Neural progenitor cell (in vitro differentiated cells): ENCODE measurements around the gene KCNK10. TPM values are rescaled to one million over a fixed set of nuclear protein-coding genes. Genes with fewer than 3 reads are reported as not detected.

Experiments
- DNase-seq: peaks from one replicate; pipeline ENCODE4 v3.0.0-alpha.2; 2016; ENCODE audit warnings: low spot score
- H2AFZ ChIP-seq: fragments of 200-600 bp; sonication (generic); replicated peaks from 2 replicates; pipeline ENCODE4 v1.6.1; 2016; ENCODE audit warnings: antibody characterized with exemption
- H3F3A ChIP-seq: fragments of 200-600 bp; sonication (generic); 2 replicates; pipeline ENCODE4 v1.6.1; 2016; ENCODE audit warnings: antibody characterized with exemption, low read depth
- H3K27ac ChIP-seq: fragments of 200-600 bp; sonication (generic); 2 replicates; pipeline ENCODE4 v1.5.1; 2016; ENCODE audit warnings: mild to moderate bottlenecking
- H3K27me3 ChIP-seq: fragments of 200-600 bp; sonication (generic); 2 replicates; pipeline ENCODE4 v1.6.1; 2016; ENCODE audit warnings: mild to moderate bottlenecking, moderate library complexity
- H3K36me3 ChIP-seq: fragments of 200-600 bp; sonication (generic); 2 replicates; pipeline ENCODE4 v1.5.1; 2016
- H3K4me1 ChIP-seq: fragments of 200-600 bp; sonication (generic); 2 replicates; pipeline ENCODE4 v1.6.1; 2016; ENCODE audit warnings: mixed run types
- H3K4me2 ChIP-seq: fragments of 200-600 bp; sonication (generic); 2 replicates; pipeline ENCODE4 v1.6.1; 2016
- H3K4me3 ChIP-seq: fragments of 200-600 bp; sonication (generic); 2 replicates; pipeline ENCODE4 v1.5.1; 2016
- H3K79me2 ChIP-seq: fragments of 200-600 bp; sonication (generic); 2 replicates; pipeline ENCODE4 v1.6.1; 2016; ENCODE audit warnings: low read depth
- H3K9ac ChIP-seq: fragments of 200-600 bp; sonication (generic); 2 replicates; pipeline ENCODE4 v1.6.1; 2016
- H3K9me3 ChIP-seq: fragments of 200-600 bp; sonication (generic); 2 replicates; pipeline ENCODE4 v1.5.1; 2016; ENCODE audit warnings: low read depth
- H4K20me1 ChIP-seq: fragments of 200-600 bp; sonication (generic); 2 replicates; pipeline ENCODE4 v1.6.1; 2016; ENCODE audit warnings: low read depth
- H3K27ac Mint-ChIP-seq: 3 replicates; pipeline ENCODE4 v1.8.0; 2021; ENCODE audit warnings: mixed read lengths
- H3K27me3 Mint-ChIP-seq: 2 replicates; pipeline ENCODE4 v1.8.0; 2022; ENCODE audit warnings: low read depth, mild to moderate bottlenecking, inconsistent platforms, moderate library complexity, mixed read lengths; ENCODE audit not compliant: insufficient read depth
- H3K36me3 Mint-ChIP-seq: 3 replicates; pipeline ENCODE4 v1.8.0; 2021; ENCODE audit warnings: mixed read lengths
- H3K4me1 Mint-ChIP-seq: 3 replicates; pipeline ENCODE4 v1.8.0; 2021; ENCODE audit warnings: mixed read lengths
- H3K4me3 Mint-ChIP-seq: 3 replicates; pipeline ENCODE4 v1.8.0; 2021; ENCODE audit warnings: mild to moderate bottlenecking, moderate library complexity, mixed read lengths
- H3K9me3 Mint-ChIP-seq: 3 replicates; pipeline ENCODE4 v1.8.0; 2020; ENCODE audit warnings: mixed read lengths
- EZH2 ChIP-seq: fragments of 200-600 bp; sonication (generic); IDR thresholded peaks from 2 replicates; pipeline ENCODE4 v1.6.1; 2017; ENCODE audit warnings: antibody characterized with exemption, mild to moderate bottlenecking, moderate library complexity
- EZH2phosphoT487 ChIP-seq: fragments of 200-600 bp; sonication (generic); IDR thresholded peaks from 2 replicates; pipeline ENCODE4 v1.6.1; 2017; ENCODE audit warnings: antibody characterized with exemption
- total RNA-seq: library from RNA; depleted of rRNA; stranded (reverse); fragments of >200 nt; gene quantifications from 2 replicates; pipeline ENCODE4 v1.2.3, GENCODE V29; 2015; ENCODE audit warnings: low replicate concordance
- TF ChIP-seq, protein P1 (sequence below): fragments of 200-600 bp; sonication (generic); IDR thresholded peaks from 2 replicates; pipeline ENCODE4 v1.5.1; 2017; ENCODE audit warnings: antibody characterized with exemption, mild to moderate bottlenecking

KCNK10 gene
- total RNA-seq, 1 donor from 2014 or later = 6.9 TPM

DNA sequence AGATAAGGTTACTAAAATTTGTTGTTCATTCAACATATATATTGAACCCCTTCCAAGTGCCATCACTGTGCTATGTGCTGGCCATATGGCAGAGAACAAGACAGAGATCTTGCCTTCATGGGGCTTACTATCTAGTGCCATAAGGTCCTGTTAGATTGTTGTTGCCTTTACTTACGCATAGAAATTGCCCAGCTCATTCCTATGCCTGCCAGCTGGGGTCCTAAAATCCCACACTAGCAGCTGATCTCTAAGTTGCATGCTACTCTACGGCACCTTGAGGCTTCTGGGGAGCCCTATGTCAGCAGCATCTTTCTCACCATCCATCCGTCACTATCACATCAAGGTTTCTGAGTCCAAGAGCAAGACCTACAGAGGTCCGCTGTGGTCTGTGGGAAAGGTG, 1.4 kb upstream of the KCNK10 start:
- H2AFZ ChIP-seq = no peak overlapping the region
- no peak for DNase-seq
- Mint-ChIP-seq H3K36me3 (peaks cover 2% of the 10 kb centered on the region), H3K9me3 (peaks cover 10% of the 10 kb centered on the region), H3K4me1 (peaks cover 29% of the 10 kb centered on the region), H3K27ac (peak overlapping the region; percentile 89), H3K27me3 (peaks cover 26% of the 10 kb centered on the region), H3K4me3 (peak overlapping the region; percentile 94)
- H3F3A ChIP-seq = peaks cover 19% of the 10 kb centered on the region
- peak overlapping the region; percentile 99 for H3K4me2 ChIP-seq
- H3K36me3 ChIP-seq = no peaks in the 10 kb centered on the region
- H3K9me3 ChIP-seq = no peaks in the 10 kb centered on the region
- H3K27me3 ChIP-seq = peaks cover 98% of the 10 kb centered on the region
- no peak overlapping the region for H3K27ac ChIP-seq
- peaks cover 5% of the 10 kb centered on the region for H3K79me2 ChIP-seq
- no peak overlapping the region for H3K9ac ChIP-seq
- peaks cover 39% of the 10 kb centered on the region for H3K4me1 ChIP-seq
- H4K20me1 ChIP-seq = no peaks in the 10 kb centered on the region
- peak overlapping the region; percentile 88 for H3K4me3 ChIP-seq
- TF ChIP-seq, protein P1, sequence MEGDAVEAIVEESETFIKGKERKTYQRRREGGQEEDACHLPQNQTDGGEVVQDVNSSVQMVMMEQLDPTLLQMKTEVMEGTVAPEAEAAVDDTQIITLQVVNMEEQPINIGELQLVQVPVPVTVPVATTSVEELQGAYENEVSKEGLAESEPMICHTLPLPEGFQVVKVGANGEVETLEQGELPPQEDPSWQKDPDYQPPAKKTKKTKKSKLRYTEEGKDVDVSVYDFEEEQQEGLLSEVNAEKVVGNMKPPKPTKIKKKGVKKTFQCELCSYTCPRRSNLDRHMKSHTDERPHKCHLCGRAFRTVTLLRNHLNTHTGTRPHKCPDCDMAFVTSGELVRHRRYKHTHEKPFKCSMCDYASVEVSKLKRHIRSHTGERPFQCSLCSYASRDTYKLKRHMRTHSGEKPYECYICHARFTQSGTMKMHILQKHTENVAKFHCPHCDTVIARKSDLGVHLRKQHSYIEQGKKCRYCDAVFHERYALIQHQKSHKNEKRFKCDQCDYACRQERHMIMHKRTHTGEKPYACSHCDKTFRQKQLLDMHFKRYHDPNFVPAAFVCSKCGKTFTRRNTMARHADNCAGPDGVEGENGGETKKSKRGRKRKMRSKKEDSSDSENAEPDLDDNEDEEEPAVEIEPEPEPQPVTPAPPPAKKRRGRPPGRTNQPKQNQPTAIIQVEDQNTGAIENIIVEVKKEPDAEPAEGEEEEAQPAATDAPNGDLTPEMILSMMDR = no peak
- no peak for TF ChIP-seq EZH2phosphoT487

DNA sequence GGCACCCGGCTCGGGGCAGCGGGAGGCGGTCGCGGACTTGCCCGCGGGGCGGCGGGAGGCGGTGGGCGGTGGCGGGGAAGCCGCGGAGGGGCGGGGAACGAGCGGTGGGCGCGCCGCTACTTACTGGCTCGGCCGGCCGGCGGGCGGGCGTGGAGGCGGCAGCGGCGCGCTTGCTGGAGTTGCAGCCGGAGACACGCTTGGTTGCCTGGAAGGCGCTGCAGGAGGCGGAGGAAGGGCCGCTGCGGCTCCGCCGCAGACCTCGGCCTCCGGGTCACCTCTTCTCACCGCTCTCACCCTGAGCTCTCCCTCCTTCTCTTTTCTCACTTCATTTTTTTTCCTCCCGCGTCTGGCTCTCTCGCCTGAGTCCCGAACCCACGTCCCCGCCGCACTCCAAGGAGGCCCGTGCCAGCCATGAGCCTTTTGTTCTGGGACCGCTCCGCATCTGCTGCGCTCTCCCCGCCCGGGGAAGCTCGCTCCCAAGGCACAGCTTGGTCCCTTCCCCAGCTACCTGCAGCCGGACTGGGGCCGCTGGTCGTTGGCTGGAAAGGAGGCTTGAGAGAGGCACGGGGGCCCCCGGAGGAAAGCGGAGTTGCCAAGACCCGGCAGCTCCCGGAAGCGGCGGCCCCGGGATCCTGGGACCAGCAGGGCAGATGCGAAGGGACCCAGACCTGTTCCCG, 592 bp upstream of the KCNK10 start:
- Histone ChIP-seq H3K9ac (peak overlapping the region; percentile 50), H3F3A (peaks cover 19% of the 10 kb centered on the region), H4K20me1 (no peaks in the 10 kb centered on the region), H3K9me3 (no peaks in the 10 kb centered on the region), H3K36me3 (no peaks in the 10 kb centered on the region), H3K27ac (no peak overlapping the region), H2AFZ (peak overlapping the region; percentile 96), H3K27me3 (peaks cover 98% of the 10 kb centered on the region), H3K4me3 (peak overlapping the region; percentile 88), H3K4me2 (peak overlapping the region; percentile 99), H3K79me2 (peaks cover 5% of the 10 kb centered on the region), H3K4me1 (peaks cover 39% of the 10 kb centered on the region)
- peak overlapping the region; percentile 94 for H3K4me3 Mint-ChIP-seq
- peak overlapping the region; percentile 98 for H3K27ac Mint-ChIP-seq
- H3K36me3 Mint-ChIP-seq = peaks cover 2% of the 10 kb centered on the region
- H3K27me3 Mint-ChIP-seq = peaks cover 26% of the 10 kb centered on the region
- H3K4me1 Mint-ChIP-seq = peaks cover 29% of the 10 kb centered on the region
- H3K9me3 Mint-ChIP-seq = peaks cover 10% of the 10 kb centered on the region
- TF ChIP-seq EZH2phosphoT487 = no peak
- TF ChIP-seq, protein P1 = no peak
- TF ChIP-seq EZH2 = no peak
- peak; percentile 87 for DNase-seq

- H3K27ac ChIP-seq = no peak overlapping the region
Measured at GRCh38 chr14:88322504-88323085, 474 bp downstream of the KCNK10 start.

More at GRCh38 chr14:88322504-88323085, 474 bp downstream of the KCNK10 start:
- H3K36me3 Mint-ChIP-seq = peaks cover 2% of the 10 kb centered on the region
- Histone ChIP-seq H3K4me1 (peaks cover 42% of the 10 kb centered on the region), H3K79me2 (peaks cover 5% of the 10 kb centered on the region), H3K4me3 (peak overlapping the region; percentile 88), H3K27me3 (peaks cover 87% of the 10 kb centered on the region), H4K20me1 (no peaks in the 10 kb centered on the region), H3F3A (peaks cover 19% of the 10 kb centered on the region), H2AFZ (peak overlapping the region; percentile 96), H3K9me3 (no peaks in the 10 kb centered on the region), H3K36me3 (no peaks in the 10 kb centered on the region), H3K9ac (no peak overlapping the region), H3K4me2 (peak overlapping the region; percentile 99)
- no peak for TF ChIP-seq EZH2phosphoT487
- peaks cover 23% of the 10 kb centered on the region for H3K27me3 Mint-ChIP-seq
- H3K27ac Mint-ChIP-seq = no peak overlapping the region
- H3K4me1 Mint-ChIP-seq = peaks cover 34% of the 10 kb centered on the region
- peaks cover under 1% of the 10 kb centered on the region for H3K9me3 Mint-ChIP-seq
- no peak overlapping the region for H3K4me3 Mint-ChIP-seq
- peak; percentile 20 for DNase-seq
